HT-29 (cell line): Measurements from ENCODE around the gene RSPH1. TPM values are rescaled to one million over a fixed set of nuclear protein-coding genes. Genes with fewer than 3 reads are reported as not detected.

Source experiments
- DNase-seq: peaks from one replicate; pipeline ENCODE4 v3.0.0-alpha.2; 2015; ENCODE audit warnings: low spot score
- total RNA-seq: library from RNA; depleted of rRNA; stranded (reverse); fragments of >200 nt; shearing (Covaris generic); gene quantifications from 2 replicates; pipeline ENCODE4 v1.2.3, GENCODE V29; 2014; rRNA removed

The RSPH1 gene
- 1.9 and 2.7 TPM in 2 replicates for total RNA-seq

GRCh38 chr21:42496120-42496838 is at the start of gene RSPH1:
RSPH1 (minus strand) TSS chr21:42496224; CDS start chr21:42496186, 38 bp downstream.
- peak; percentile 96 for DNase-seq

GRCh38 chr21:42545745-42546144 is 49.7 kb upstream of the RSPH1 start:
- no peak for DNase-seq

GRCh38 chr21:42545317-42545716 is 49.3 kb upstream of the RSPH1 start:
- no peak for DNase-seq

GRCh38 chr21:42544544-42544943 is 48.5 kb upstream of the RSPH1 start:
- DNase-seq: no peak

- no peak for DNase-seq
Measured at GRCh38 chr21:42543106-42543847, 47.3 kb upstream of the RSPH1 start.

GRCh38 chr21:42542596-42542995 is 46.6 kb upstream of the RSPH1 start:
- DNase-seq: no peak

GRCh38 chr21:42542196-42542595 is 46.2 kb upstream of the RSPH1 start:
- DNase-seq: no peak

GRCh38 chr21:42541618-42542017 is 45.6 kb upstream of the RSPH1 start:
- no peak for DNase-seq

- DNase-seq: no peak
Measured at GRCh38 chr21:42541174-42541573, 45.1 kb upstream of the RSPH1 start.

- no peak for DNase-seq
Measured at GRCh38 chr21:42540396-42540795, 44.4 kb upstream of the RSPH1 start.

GRCh38 chr21:42539931-42540343 is 43.9 kb upstream of the RSPH1 start:
- DNase-seq: no peak

GRCh38 chr21:42539342-42539741 is 43.3 kb upstream of the RSPH1 start:
- no peak for DNase-seq

GRCh38 chr21:42538479-42539275 is 42.7 kb upstream of the RSPH1 start:
- no peak for DNase-seq

GRCh38 chr21:42537106-42537742 is 41.2 kb upstream of the RSPH1 start:
- DNase-seq: peak; percentile 38

GRCh38 chr21:42536601-42537000 is 40.6 kb upstream of the RSPH1 start:
- no peak for DNase-seq

- DNase-seq: no peak
Measured at GRCh38 chr21:42535602-42536171, 39.7 kb upstream of the RSPH1 start.

GRCh38 chr21:42534421-42535378 is 38.7 kb upstream of the RSPH1 start:
- DNase-seq: no peak

- DNase-seq: no peak
Measured at GRCh38 chr21:42533963-42534355, 37.9 kb upstream of the RSPH1 start.

- no peak for DNase-seq
Measured at GRCh38 chr21:42533306-42533962, 37.4 kb upstream of the RSPH1 start.
